BLaER1 treated with 17β-estradiol and CSF1 and Interleukin-3, amounts not matched to agents 10 nM and 100 nM (cell line): ENCODE measurements around the gene KEL.
A peak's percentile ranks its signal among the peaks of the same experiment; 100 is the strongest.

ENCODE experiments used
- H3K27ac ChIP-seq, 11 experiments: shearing (Covaris generic); formaldehyde crosslinking; 2 replicates each; pipeline ENCODE4 v1.8.1; 2022
- H3K27me3 ChIP-seq, 11 experiments: shearing (Covaris generic); formaldehyde crosslinking; 2 replicates each; pipeline ENCODE4 v1.8.1; 2022
- H3K36me3 ChIP-seq, 11 experiments: shearing (Covaris generic); formaldehyde crosslinking; 2 replicates each; pipeline ENCODE4 v1.8.1; 2022
- H3K4me1 ChIP-seq, 10 experiments: shearing (Covaris generic); formaldehyde crosslinking; 2 replicates each; pipeline ENCODE4 v1.8.1; 2022
- H3K4me2 ChIP-seq, 11 experiments: shearing (Covaris generic); formaldehyde crosslinking; 2 replicates each; pipeline ENCODE4 v1.8.1; 2022
- H3K4me3 ChIP-seq, 10 experiments: shearing (Covaris generic); formaldehyde crosslinking; 2 replicates each; pipeline ENCODE4 v1.8.1; 2022
- H3K9ac ChIP-seq, 11 experiments: shearing (Covaris generic); formaldehyde crosslinking; 2 replicates each; pipeline ENCODE4 v1.8.1; 2022
- H3K9me3 ChIP-seq, 11 experiments: shearing (Covaris generic); formaldehyde crosslinking; replicated peaks in 1 of 11; 2 replicates each; pipeline ENCODE4 v1.8.1; 2022
- H4K20me1 ChIP-seq, 11 experiments: shearing (Covaris generic); formaldehyde crosslinking; 2 replicates each; pipeline ENCODE4 v1.8.1; 2022
- Cebpa-rat ChIP-seq, 11 experiments: shearing (Covaris generic); IDR thresholded peaks; 2 replicates each; pipeline ENCODE4 v1.8.1; 2022

Gene KEL

GRCh38 chr7:142927949-142928348 lies 34.2 kb downstream of the KEL start:
- no peak for TF ChIP-seq Cebpa-rat (IDR thresholded peaks at IDR 0.05)
- Histone ChIP-seq H3K36me3 (peaks cover 0 to 6% (median 0%) of the 10 kb centered on the region in 11 experiments; a peak in 1 of 22 replicates), H3K4me1 (peaks cover 35 to 56% (median 50%) of the 10 kb centered on the region in 10 experiments)

DNA sequence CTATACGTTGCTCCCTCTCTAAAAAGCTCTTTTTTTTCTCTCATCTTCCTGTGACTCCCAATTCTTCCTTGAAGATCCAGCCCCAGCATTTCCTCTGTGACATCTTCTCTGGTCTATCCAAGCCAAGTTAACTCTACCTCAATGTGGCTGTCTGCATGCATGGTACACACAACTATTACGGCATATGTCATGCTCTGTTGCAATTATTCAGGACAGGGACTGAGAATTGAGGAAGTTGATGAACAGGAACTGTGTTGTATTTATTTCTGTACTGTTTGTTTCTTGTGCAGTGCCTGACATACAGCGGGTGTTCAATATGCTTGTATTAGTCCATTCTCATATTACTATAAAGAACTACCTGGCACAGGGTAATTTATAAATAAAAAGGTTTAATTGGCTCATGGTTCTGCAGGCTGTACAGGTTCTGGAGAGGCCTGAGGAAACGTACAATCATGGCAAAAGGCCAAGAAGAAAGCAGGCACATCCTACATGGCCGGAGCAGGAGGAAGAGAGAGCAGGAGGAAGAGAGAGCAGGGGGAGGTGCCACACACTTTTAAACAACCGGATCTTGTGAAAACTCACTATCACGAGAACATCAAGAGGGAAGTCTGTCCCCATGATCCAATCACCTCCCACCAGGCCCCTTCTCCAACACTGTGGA lies 34.9 kb downstream of the KEL start:
- TF ChIP-seq Cebpa-rat (IDR thresholded peaks at IDR 0.05) = peak in 10 of 11 experiments; percentile 54 to 93 (median 78); a peak in 16 of 22 replicates
- H3K36me3 ChIP-seq = peaks cover 0 to 6% (median 0%) of the 10 kb centered on the region in 11 experiments; a peak in 1 of 22 replicates
- no peaks in the 10 kb centered on the region for H4K20me1 ChIP-seq
- peaks cover 13 to 48% (median 30%) of the 10 kb centered on the region in 11 experiments for H3K9me3 ChIP-seq
- H3K4me2 ChIP-seq = peak overlapping the region; percentile 44 to 83 (median 63)
- H3K27ac ChIP-seq = peak overlapping the region; percentile 53 to 88 (median 85)
- H3K9ac ChIP-seq = peak overlapping the region in 10 of 11 experiments; percentile 27 to 66 (median 63); a peak in 16 of 22 replicates
- H3K4me1 ChIP-seq = peaks cover 35 to 50% (median 43%) of the 10 kb centered on the region in 10 experiments
- H3K4me3 ChIP-seq = peak overlapping the region in 9 of 10 experiments; percentile 13 to 51 (median 27); a peak in 13 of 20 replicates
- no peaks in the 10 kb centered on the region for H3K27me3 ChIP-seq

More at GRCh38 chr7:142927949-142928348, 34.2 kb downstream of the KEL start:
- peak overlapping the region in 10 of 11 experiments; percentile 27 to 66 (median 63); a peak in 16 of 22 replicates for H3K9ac ChIP-seq
- no peaks in the 10 kb centered on the region for H3K27me3 ChIP-seq
- H3K4me2 ChIP-seq = peak overlapping the region; percentile 44 to 83 (median 63); a peak in 21 of 22 replicates
- peaks cover 13 to 48% (median 30%) of the 10 kb centered on the region in 11 experiments for H3K9me3 ChIP-seq
- H4K20me1 ChIP-seq = no peaks in the 10 kb centered on the region
- H3K27ac ChIP-seq = peak overlapping the region; percentile 53 to 88 (median 85)
- peak overlapping the region in 9 of 10 experiments; percentile 13 to 51 (median 27); a peak in 13 of 20 replicates for H3K4me3 ChIP-seq

DNA sequence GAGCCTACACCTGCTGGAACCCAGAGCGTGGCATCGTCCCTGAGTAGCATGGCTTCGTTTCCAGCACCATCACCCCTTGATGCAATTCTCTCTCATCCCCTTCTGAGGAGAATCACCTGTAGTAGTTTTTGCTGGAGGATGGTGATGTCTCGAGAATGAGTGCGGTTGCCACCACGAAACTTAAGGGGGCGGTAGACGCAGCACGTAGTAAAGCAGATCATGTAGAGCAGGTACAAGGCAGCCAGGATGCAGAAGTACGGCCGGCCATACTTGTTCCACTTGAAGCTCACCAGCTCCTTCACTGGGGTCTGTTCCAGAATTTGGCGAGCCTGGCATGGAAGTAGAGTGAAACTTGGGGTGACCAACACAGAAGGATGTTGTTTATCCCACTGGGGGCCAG lies 36.8 kb downstream of the KEL start:
- Histone ChIP-seq H3K4me3 (no peak overlapping the region), H3K4me2 (peak overlapping the region in 10 of 11 experiments; percentile 44 to 83 (median 62); a peak in 16 of 22 replicates), H3K27me3 (no peaks in the 10 kb centered on the region), H3K9me3 (peaks cover 13 to 40% (median 28%) of the 10 kb centered on the region in 11 experiments), H3K36me3 (peaks cover 0 to 6% (median 0%) of the 10 kb centered on the region in 11 experiments; a peak in 1 of 22 replicates), H3K27ac (peak overlapping the region in 6 of 11 experiments; percentile 81 to 88 (median 86); a peak in 9 of 22 replicates), H3K4me1 (peaks cover 35 to 48% (median 42%) of the 10 kb centered on the region in 10 experiments), H3K9ac (no peak overlapping the region), H4K20me1 (no peaks in the 10 kb centered on the region)
- no peak for TF ChIP-seq Cebpa-rat (IDR thresholded peaks at IDR 0.05)

DNA sequence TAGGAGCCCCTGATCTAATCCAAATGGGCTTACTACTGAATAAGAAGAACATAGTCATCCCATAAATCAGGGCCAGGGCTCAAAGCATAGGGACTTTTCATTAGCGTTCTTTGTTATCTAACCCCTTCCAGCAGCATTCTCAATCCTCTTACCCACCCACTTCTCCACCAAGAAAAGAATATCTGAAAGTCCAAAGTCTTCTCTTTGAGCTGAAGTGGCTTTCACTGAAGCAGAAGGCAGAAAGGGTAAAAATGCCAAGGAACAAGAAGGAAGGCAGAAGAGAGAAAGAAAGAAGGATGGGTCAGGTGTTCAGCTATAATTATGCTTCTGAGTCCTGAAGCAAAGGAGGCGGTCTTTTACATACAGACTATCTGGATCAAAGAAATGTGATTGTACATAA lies 38.8 kb downstream of the KEL start:
- no peak for TF ChIP-seq Cebpa-rat (IDR thresholded peaks at IDR 0.05)

DNA sequence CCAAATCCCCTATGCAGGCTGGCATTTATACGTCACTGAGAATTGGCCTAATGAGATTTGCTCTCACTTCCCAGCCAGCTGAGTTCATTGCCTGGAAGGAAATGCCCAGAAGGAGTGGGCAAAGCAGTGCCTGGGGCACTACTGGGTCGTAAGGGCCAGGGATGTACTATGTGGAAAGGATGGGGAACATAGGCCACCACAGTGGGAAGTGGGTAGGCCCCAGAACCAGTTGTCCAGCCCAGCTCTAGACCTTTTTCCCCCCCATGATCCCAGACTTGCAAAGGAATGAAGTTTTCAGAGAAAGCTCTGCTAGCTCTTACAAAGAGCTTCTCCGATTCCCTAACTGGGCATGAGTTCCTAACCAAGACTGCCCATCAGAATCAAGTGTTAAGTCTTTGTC lies 42.5 kb downstream of the KEL start:
- Histone ChIP-seq H4K20me1 (no peaks in the 10 kb centered on the region), H3K4me1 (peaks cover 0 to 12% (median 3%) of the 10 kb centered on the region in 10 experiments; a peak in 11 of 20 replicates), H3K9me3 (no peaks in the 10 kb centered on the region), H3K4me2 (no peak overlapping the region), H3K27ac (no peak overlapping the region), H3K27me3 (no peaks in the 10 kb centered on the region), H3K36me3 (no peaks in the 10 kb centered on the region), H3K4me3 (no peak overlapping the region), H3K9ac (no peak overlapping the region)
- TF ChIP-seq Cebpa-rat (IDR thresholded peaks at IDR 0.05) = no peak

More for the DNA sequence above, 38.8 kb downstream of the KEL start:
- H4K20me1 ChIP-seq = no peaks in the 10 kb centered on the region
- H3K9me3 ChIP-seq = peaks cover 8 to 21% (median 11%) of the 10 kb centered on the region in 11 experiments
- H3K36me3 ChIP-seq = peaks cover 0 to 6% (median 0%) of the 10 kb centered on the region in 11 experiments; a peak in 1 of 22 replicates
- H3K9ac ChIP-seq = no peak overlapping the region
- H3K4me2 ChIP-seq = no peak overlapping the region
- no peak overlapping the region for H3K4me3 ChIP-seq
- no peak overlapping the region for H3K27ac ChIP-seq
- no peaks in the 10 kb centered on the region for H3K27me3 ChIP-seq
- peaks cover 27 to 46% (median 39%) of the 10 kb centered on the region in 10 experiments for H3K4me1 ChIP-seq

GRCh38 chr7:142918901-142919300 lies 43.3 kb downstream of the KEL start:
- no peaks in the 10 kb centered on the region for H4K20me1 ChIP-seq
- no peak for TF ChIP-seq Cebpa-rat (IDR thresholded peaks at IDR 0.05)
- H3K4me2 ChIP-seq = no peak overlapping the region
- H3K4me3 ChIP-seq = no peak overlapping the region
- peaks cover 0 to 10% (median 2%) of the 10 kb centered on the region in 10 experiments; a peak in 6 of 20 replicates for H3K4me1 ChIP-seq
- no peaks in the 10 kb centered on the region for H3K27me3 ChIP-seq
- no peaks in the 10 kb centered on the region for H3K36me3 ChIP-seq
- no peak overlapping the region for H3K9ac ChIP-seq
- H3K9me3 ChIP-seq = no peaks in the 10 kb centered on the region
- H3K27ac ChIP-seq = no peak overlapping the region

- Histone ChIP-seq H3K9ac (no peak overlapping the region), H3K9me3 (no peaks in the 10 kb centered on the region), H3K27ac (no peak overlapping the region), H3K4me1 (peaks cover 0 to 5% (median 0%) of the 10 kb centered on the region in 10 experiments; a peak in 4 of 20 replicates), H3K4me2 (no peak overlapping the region), H3K27me3 (no peaks in the 10 kb centered on the region), H3K36me3 (no peaks in the 10 kb centered on the region), H4K20me1 (no peaks in the 10 kb centered on the region), H3K4me3 (no peak overlapping the region)
- TF ChIP-seq Cebpa-rat (IDR thresholded peaks at IDR 0.05) = no peak
Measured at GRCh38 chr7:142917447-142917846, 44.7 kb downstream of the KEL start.

GRCh38 chr7:142916508-142916907 lies 45.7 kb downstream of the KEL start:
- Histone ChIP-seq H3K27ac (no peak overlapping the region), H3K27me3 (no peaks in the 10 kb centered on the region), H3K4me3 (no peak overlapping the region), H3K4me1 (peaks cover 0 to 5% (median 0%) of the 10 kb centered on the region in 10 experiments; a peak in 4 of 20 replicates), H4K20me1 (no peaks in the 10 kb centered on the region), H3K9me3 (no peaks in the 10 kb centered on the region), H3K9ac (no peak overlapping the region), H3K4me2 (peak overlapping the region in 4 of 11 experiments; percentile 13 to 34 (median 18); a peak in 2 of 22 replicates), H3K36me3 (no peaks in the 10 kb centered on the region)
- TF ChIP-seq Cebpa-rat (IDR thresholded peaks at IDR 0.05) = no peak

- Histone ChIP-seq H3K36me3 (no peaks in the 10 kb centered on the region), H3K4me2 (no peak overlapping the region), H3K9ac (no peak overlapping the region), H3K27me3 (no peaks in the 10 kb centered on the region), H3K4me1 (peaks cover 0 to 15% (median 0%) of the 10 kb centered on the region in 10 experiments; a peak in 6 of 20 replicates), H3K9me3 (no peaks in the 10 kb centered on the region), H4K20me1 (no peaks in the 10 kb centered on the region), H3K4me3 (no peak overlapping the region), H3K27ac (no peak overlapping the region)
- no peak for TF ChIP-seq Cebpa-rat (IDR thresholded peaks at IDR 0.05)
Measured at GRCh38 chr7:142915315-142915714, 46.8 kb downstream of the KEL start.
